Measurements from ENCODE around the gene SPINK6.

The SPINK6 gene

DNA sequence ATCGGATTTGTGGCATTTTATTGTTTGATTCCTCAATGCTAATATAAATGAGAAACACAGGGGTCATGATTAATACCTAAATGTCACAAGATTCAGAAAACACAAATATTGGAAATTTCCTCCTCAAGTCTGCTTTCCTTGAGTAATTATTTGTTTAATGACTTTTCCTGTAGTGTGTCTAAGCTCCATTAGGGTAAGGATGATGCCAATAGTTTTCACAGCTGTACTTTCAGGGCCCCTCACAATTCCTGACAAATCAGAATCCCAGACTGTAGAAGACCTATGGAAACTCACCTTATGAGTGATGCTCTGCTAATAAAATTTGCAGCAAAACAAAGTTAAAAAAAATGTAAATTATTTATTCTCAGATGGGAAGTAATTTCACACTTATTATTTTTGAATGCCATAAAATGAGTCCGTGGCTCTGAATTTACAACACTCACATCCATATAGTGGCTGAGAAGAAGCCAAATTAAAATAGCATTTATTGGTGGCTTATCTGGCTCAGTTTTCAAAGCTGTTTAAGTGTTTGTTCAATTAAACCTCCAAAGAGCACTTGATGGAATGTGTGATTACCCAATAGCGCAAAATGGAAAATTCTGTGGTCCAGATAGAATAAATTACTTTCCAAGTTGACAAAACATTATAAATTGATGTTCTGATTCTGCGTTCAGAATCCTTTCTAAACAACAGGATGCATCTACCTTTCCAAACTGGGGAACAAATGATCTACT lies 36.1 kb upstream of the SPINK6 start:
- no peaks in the 10 kb centered on the region for H3K36me3 ChIP-seq (ENCODE audit: control insufficient read depth, insufficient read depth, low read length)
- no peaks in the 10 kb centered on the region for H3K4me1 ChIP-seq
- no peak overlapping the region for H3K4me2 ChIP-seq (ENCODE audit: low read length)
- no peaks in the 10 kb centered on the region for H3K27me3 ChIP-seq (ENCODE audit: control insufficient read depth, insufficient read depth, low read length)
- H3K9ac ChIP-seq, result no peak overlapping the region
- TF ChIP-seq, protein P1, sequence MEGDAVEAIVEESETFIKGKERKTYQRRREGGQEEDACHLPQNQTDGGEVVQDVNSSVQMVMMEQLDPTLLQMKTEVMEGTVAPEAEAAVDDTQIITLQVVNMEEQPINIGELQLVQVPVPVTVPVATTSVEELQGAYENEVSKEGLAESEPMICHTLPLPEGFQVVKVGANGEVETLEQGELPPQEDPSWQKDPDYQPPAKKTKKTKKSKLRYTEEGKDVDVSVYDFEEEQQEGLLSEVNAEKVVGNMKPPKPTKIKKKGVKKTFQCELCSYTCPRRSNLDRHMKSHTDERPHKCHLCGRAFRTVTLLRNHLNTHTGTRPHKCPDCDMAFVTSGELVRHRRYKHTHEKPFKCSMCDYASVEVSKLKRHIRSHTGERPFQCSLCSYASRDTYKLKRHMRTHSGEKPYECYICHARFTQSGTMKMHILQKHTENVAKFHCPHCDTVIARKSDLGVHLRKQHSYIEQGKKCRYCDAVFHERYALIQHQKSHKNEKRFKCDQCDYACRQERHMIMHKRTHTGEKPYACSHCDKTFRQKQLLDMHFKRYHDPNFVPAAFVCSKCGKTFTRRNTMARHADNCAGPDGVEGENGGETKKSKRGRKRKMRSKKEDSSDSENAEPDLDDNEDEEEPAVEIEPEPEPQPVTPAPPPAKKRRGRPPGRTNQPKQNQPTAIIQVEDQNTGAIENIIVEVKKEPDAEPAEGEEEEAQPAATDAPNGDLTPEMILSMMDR (IDR thresholded peaks at IDR 0.05), result no peak
- no peak overlapping the region for H3K27ac ChIP-seq
- no peak overlapping the region for H2AFZ ChIP-seq
- H3K79me2 ChIP-seq, result no peaks in the 10 kb centered on the region
- H3K9me3 ChIP-seq (ENCODE audit: control insufficient read depth, low read length), result no peaks in the 10 kb centered on the region
- no peak overlapping the region for H3K4me3 ChIP-seq (ENCODE audit: low read depth, low read length)

DNA sequence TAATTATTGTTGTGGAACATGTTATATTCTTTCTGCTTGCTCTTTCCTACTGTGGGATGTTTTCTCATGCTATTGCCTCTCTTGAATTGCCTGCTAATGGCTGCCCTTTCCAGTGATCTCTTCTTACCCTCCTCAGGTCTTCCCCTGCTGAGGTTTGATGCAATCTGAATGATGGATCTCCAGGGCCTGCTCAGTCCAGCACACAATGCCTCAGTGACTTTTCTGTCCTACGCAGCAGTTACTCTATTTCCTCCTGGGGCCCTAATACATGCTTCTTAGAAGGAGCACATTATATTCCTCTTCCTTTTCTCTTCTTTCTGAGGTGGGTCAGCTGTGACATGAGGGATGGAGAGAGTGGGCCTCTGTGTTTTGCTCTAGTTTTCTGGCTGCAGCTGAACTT lies 34.6 kb upstream of the SPINK6 start, which contains the start of gene SPINK14:
TSS of gene SPINK14 (plus strand) at position 301 of the 400 bp plus-strand sequence. CDS start 1,187 bp downstream, outside the sequence.
- Histone ChIP-seq H3K4me1 (no peaks in the 10 kb centered on the region), H3K27me3 (ENCODE audit: control insufficient read depth, insufficient read depth, low read length) (no peaks in the 10 kb centered on the region), H3K4me2 (ENCODE audit: low read length) (no peak within 1 kb of the TSS), H2AFZ (no peak within 1 kb of the TSS), H3K9ac (no peak within 1 kb of the TSS), H3K27ac (no peak within 1 kb of the TSS), H3K79me2 (no peaks in the 10 kb centered on the region), H3K36me3 (ENCODE audit: control insufficient read depth, insufficient read depth, low read length) (no peaks in the 10 kb centered on the region), H3K9me3 (ENCODE audit: control insufficient read depth, low read length) (no peaks in the 10 kb centered on the region), H3K4me3 (ENCODE audit: low read depth, low read length) (no peak within 1 kb of the TSS)
- TF ChIP-seq, protein P1 (IDR thresholded peaks at IDR 0.05), result no peak

DNA sequence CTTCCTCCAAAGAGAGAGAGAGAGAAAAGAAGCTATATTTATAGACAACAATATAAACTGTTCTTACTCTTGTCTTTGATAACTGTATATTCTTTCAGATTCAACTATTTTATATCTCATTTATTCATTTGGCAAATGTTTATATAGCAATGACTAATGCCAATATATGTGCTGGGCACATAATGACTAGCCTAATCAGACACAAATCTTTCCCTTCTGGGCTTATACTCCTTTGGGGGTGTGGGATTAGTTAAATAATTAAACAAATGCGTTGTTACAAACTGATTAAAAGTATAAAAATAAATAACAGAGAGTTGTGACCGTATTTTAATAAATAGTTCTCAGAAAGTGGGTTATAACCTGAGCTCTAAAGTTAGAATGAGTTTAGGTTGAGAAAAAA lies 30.5 kb upstream of the SPINK6 start:
- Histone ChIP-seq H3K4me2 (ENCODE audit: low read length) (no peak overlapping the region), H3K79me2 (no peaks in the 10 kb centered on the region), H3K4me1 (no peaks in the 10 kb centered on the region), H2AFZ (no peak overlapping the region), H3K27me3 (ENCODE audit: control insufficient read depth, insufficient read depth, low read length) (no peaks in the 10 kb centered on the region), H3K36me3 (ENCODE audit: control insufficient read depth, insufficient read depth, low read length) (no peaks in the 10 kb centered on the region), H3K9me3 (ENCODE audit: control insufficient read depth, low read length) (no peaks in the 10 kb centered on the region), H3K9ac (no peak overlapping the region), H3K27ac (no peak overlapping the region), H3K4me3 (ENCODE audit: low read depth, low read length) (no peak overlapping the region)
- TF ChIP-seq, protein P1 (IDR thresholded peaks at IDR 0.05), result no peak

DNA sequence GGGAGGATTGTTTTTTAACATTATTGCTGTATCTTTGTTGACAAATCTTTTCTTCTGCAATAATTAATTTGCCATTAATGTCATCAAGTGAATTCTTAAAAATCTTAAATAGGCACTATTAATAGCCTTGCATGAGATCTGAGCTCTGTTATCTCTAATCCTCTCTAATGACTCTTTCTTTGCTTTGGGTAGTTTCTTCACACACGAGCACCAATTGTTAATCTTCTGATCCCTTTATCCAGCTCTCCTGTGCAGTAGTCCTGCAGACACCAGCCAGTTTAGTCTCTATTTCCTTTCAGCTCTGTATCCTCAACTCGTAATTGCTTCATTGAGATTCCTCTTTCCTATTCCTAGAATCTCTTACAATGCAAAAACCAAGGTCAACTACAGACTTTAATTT lies 26.4 kb upstream of the SPINK6 start:
- no peaks in the 10 kb centered on the region for H3K4me1 ChIP-seq
- no peak overlapping the region for H3K4me2 ChIP-seq (ENCODE audit: low read length)
- no peaks in the 10 kb centered on the region for H3K36me3 ChIP-seq (ENCODE audit: control insufficient read depth, insufficient read depth, low read length)
- H3K4me3 ChIP-seq (ENCODE audit: low read depth, low read length), result no peak overlapping the region
- no peaks in the 10 kb centered on the region for H3K79me2 ChIP-seq
- H3K9ac ChIP-seq, result no peak overlapping the region
- H3K9me3 ChIP-seq (ENCODE audit: control insufficient read depth, low read length), result no peaks in the 10 kb centered on the region
- H3K27ac ChIP-seq, result no peak overlapping the region
- TF ChIP-seq, protein P1 (IDR thresholded peaks at IDR 0.05), result no peak
- no peak overlapping the region for H2AFZ ChIP-seq
- H3K27me3 ChIP-seq (ENCODE audit: control insufficient read depth, insufficient read depth, low read length), result no peaks in the 10 kb centered on the region

DNA sequence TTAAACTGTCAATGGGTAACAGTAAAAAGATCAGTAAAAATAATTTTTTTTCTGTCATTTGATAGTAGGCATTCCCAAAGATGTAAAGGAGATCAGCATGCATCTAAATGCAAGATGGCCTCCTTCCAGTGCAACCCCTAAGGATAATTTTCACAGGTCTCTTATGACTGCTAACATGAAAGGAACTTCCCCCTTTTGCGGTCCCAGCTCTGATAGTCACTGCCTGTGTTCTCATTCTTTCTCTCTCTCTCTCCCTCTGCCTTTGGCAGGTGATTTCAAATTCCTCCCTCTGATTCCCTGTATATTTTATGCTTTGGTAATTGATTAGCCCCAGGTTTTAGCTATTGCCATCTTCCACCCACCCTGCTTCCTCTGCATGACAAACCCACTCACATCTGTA lies 25.6 kb upstream of the SPINK6 start:
- Histone ChIP-seq H3K4me2 (ENCODE audit: low read length) (no peak overlapping the region), H3K36me3 (ENCODE audit: control insufficient read depth, insufficient read depth, low read length) (no peaks in the 10 kb centered on the region), H3K79me2 (no peaks in the 10 kb centered on the region), H3K9me3 (ENCODE audit: control insufficient read depth, low read length) (no peaks in the 10 kb centered on the region), H3K9ac (no peak overlapping the region), H3K27ac (no peak overlapping the region), H3K27me3 (ENCODE audit: control insufficient read depth, insufficient read depth, low read length) (no peaks in the 10 kb centered on the region), H2AFZ (no peak overlapping the region), H3K4me1 (no peaks in the 10 kb centered on the region), H3K4me3 (ENCODE audit: low read depth, low read length) (no peak overlapping the region)
- TF ChIP-seq, protein P1 (IDR thresholded peaks at IDR 0.05), result no peak

All from parathyroid adenoma (tissue), 2 donors.